GM18511 (cell line): ENCODE measurements around the gene SFMBT1.

ENCODE experiments used
- ATAC-seq: cut with Tn5 transposase; IDR thresholded peaks from one replicate; pipeline ENCODE4 v1.9.1; 2021; ENCODE audit warnings: mild to moderate bottlenecking, moderate library complexity; ENCODE audit not compliant: unreplicated experiment

SFMBT1 gene

GRCh38 chr3:52998771-52999513, 46.9 kb downstream of the SFMBT1 start:
- ATAC-seq: no peak

GRCh38 chr3:52990637-52991036, 55.2 kb downstream of the SFMBT1 start:
- no peak for ATAC-seq

- ATAC-seq: no peak
Observed at GRCh38 chr3:52986938-52987337, 58.9 kb downstream of the SFMBT1 start.

GRCh38 chr3:52986049-52986448, 59.8 kb downstream of the SFMBT1 start:
- ATAC-seq: no peak

GRCh38 chr3:52983828-52984227, 62.0 kb downstream of the SFMBT1 start:
- peak; percentile 34 for ATAC-seq

- ATAC-seq: peak; percentile 95
Observed at GRCh38 chr3:52983336-52983807, 62.5 kb downstream of the SFMBT1 start.

- ATAC-seq: peak; percentile 40
Observed at GRCh38 chr3:52982839-52983238, 63.0 kb downstream of the SFMBT1 start.

GRCh38 chr3:52979190-52979983, 66.5 kb downstream of the SFMBT1 start:
- no peak for ATAC-seq

- ATAC-seq: no peak
Observed at GRCh38 chr3:52978109-52978754, 67.6 kb downstream of the SFMBT1 start.

GRCh38 chr3:52973806-52974205, 72.1 kb downstream of the SFMBT1 start:
- ATAC-seq: no peak

- no peak for ATAC-seq
Observed at GRCh38 chr3:52971895-52972294, 74.0 kb downstream of the SFMBT1 start.

- ATAC-seq: no peak
Observed at GRCh38 chr3:52967398-52967797, 78.5 kb downstream of the SFMBT1 start.

- no peak for ATAC-seq
Observed at GRCh38 chr3:52962160-52962559, 83.7 kb downstream of the SFMBT1 start.

GRCh38 chr3:52959773-52960172, 86.1 kb downstream of the SFMBT1 start:
- no peak for ATAC-seq

GRCh38 chr3:52939600-52939999, 106.3 kb downstream of the SFMBT1 start:
- no peak for ATAC-seq

GRCh38 chr3:52934630-52935530, 111.0 kb downstream of the SFMBT1 start:
- ATAC-seq: peak; percentile 64

GRCh38 chr3:52931889-52932288, 114.0 kb downstream of the SFMBT1 start:
- no peak for ATAC-seq

GRCh38 chr3:52931328-52931727, 114.5 kb downstream of the SFMBT1 start:
- no peak for ATAC-seq

- ATAC-seq: no peak
Observed at GRCh38 chr3:52930748-52931147, 115.1 kb downstream of the SFMBT1 start.

GRCh38 chr3:52926554-52926953, 119.3 kb downstream of the SFMBT1 start:
- ATAC-seq: no peak
